ENCODE results near the gene HK1.

Gene HK1

DNA sequence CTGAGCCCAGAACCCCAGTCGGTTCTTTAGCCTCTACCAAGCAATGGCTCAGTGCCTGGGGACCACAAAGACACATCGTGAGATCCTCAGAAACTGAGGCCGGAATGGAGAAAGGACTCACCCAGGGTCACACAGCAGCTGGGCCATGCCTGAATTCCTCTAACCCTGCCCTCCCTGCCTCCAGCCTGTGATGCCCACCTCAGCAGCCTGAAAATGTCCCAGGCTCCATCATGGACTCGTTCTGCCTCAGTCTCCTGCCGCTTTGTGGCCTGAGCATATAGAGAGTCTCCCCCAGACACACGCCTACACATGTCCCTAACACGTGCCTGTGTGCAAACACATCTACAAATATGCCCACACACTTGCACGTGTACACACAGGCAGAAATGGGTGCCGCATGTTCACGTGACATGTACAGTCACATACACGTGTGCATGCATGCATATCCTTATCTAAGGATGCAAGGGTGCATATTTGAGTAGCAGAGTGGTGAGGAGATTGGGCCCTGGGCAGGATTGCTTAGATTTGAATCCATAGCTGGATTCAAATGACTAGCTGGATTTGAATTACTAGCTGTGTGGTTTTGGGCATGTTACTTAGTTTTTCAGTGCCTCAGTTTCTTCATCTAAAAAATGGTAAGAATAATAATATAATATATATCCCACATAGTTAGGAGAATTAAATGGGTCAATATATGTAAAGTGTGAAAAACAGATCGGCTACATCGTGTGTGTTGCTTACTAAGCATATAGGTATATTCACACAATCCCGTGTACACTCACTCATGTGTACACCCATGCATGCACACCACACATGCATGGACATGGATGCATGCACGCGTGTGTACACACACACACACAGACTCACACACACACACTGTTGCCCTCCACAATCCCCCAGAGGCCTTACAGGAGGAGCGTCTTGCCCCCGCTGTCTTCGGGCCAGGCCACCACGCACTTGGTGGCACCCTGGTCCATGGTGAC lies 136.0 kb downstream of the HK1 start:
- TF ChIP-seq, protein P1, sequence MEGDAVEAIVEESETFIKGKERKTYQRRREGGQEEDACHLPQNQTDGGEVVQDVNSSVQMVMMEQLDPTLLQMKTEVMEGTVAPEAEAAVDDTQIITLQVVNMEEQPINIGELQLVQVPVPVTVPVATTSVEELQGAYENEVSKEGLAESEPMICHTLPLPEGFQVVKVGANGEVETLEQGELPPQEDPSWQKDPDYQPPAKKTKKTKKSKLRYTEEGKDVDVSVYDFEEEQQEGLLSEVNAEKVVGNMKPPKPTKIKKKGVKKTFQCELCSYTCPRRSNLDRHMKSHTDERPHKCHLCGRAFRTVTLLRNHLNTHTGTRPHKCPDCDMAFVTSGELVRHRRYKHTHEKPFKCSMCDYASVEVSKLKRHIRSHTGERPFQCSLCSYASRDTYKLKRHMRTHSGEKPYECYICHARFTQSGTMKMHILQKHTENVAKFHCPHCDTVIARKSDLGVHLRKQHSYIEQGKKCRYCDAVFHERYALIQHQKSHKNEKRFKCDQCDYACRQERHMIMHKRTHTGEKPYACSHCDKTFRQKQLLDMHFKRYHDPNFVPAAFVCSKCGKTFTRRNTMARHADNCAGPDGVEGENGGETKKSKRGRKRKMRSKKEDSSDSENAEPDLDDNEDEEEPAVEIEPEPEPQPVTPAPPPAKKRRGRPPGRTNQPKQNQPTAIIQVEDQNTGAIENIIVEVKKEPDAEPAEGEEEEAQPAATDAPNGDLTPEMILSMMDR (IDR thresholded peaks at IDR 0.05; ENCODE audit: insufficient read depth, low read length, poor library complexity, severe bottlenecking), result no peak
- no peak for DNase-seq (ENCODE audit: extremely low read depth, insufficient read length)
- Histone ChIP-seq H3K27me3 (replicated peaks; ENCODE audit: control insufficient read depth, insufficient read depth, low read length) (no peaks in the 10 kb centered on the region; the same call in 1 of the 2 replicates), H3K4me3 (replicated peaks; ENCODE audit: low read depth, low read length) (no peak overlapping the region), H3K36me3 (ENCODE audit: control insufficient read depth, insufficient read depth, low read length) (no peaks in the 10 kb centered on the region)

- DNase-seq (ENCODE audit: extremely low read depth, insufficient read length), result no peak
- TF ChIP-seq, protein P1 (IDR thresholded peaks at IDR 0.05; ENCODE audit: insufficient read depth, low read length, poor library complexity, severe bottlenecking), result no peak
- Histone ChIP-seq H3K4me3 (replicated peaks; ENCODE audit: low read depth, low read length) (no peak overlapping the region), H3K27me3 (replicated peaks; ENCODE audit: control insufficient read depth, insufficient read depth, low read length) (no peaks in the 10 kb centered on the region; the same call in 1 of the 2 replicates), H3K36me3 (ENCODE audit: control insufficient read depth, insufficient read depth, low read length) (no peaks in the 10 kb centered on the region)
These were observed 136.8 kb downstream of the HK1 start for GRCh38 chr10:69415049-69415448.

- TF ChIP-seq, protein P1 (IDR thresholded peaks at IDR 0.05; ENCODE audit: insufficient read depth, low read length, poor library complexity, severe bottlenecking), result no peak
- Histone ChIP-seq H3K27me3 (replicated peaks; ENCODE audit: control insufficient read depth, insufficient read depth, low read length) (no peaks in the 10 kb centered on the region; the same call in 1 of the 2 replicates), H3K36me3 (ENCODE audit: control insufficient read depth, insufficient read depth, low read length) (no peaks in the 10 kb centered on the region), H3K4me3 (replicated peaks; ENCODE audit: low read depth, low read length) (no peak overlapping the region)
- DNase-seq (ENCODE audit: extremely low read depth, insufficient read length), result no peak
These were observed 137.7 kb downstream of the HK1 start for GRCh38 chr10:69415951-69416350.

GRCh38 chr10:69416695-69417094 lies 138.4 kb downstream of the HK1 start, which contains the start of gene TACR2:
TACR2 (minus strand) TSS chr10:69416918; CDS start chr10:69416323, 595 bp downstream.
- no peak for DNase-seq (ENCODE audit: extremely low read depth, insufficient read length)
- Histone ChIP-seq H3K36me3 (ENCODE audit: control insufficient read depth, insufficient read depth, low read length) (no peaks in the 10 kb centered on the region), H3K4me3 (replicated peaks; ENCODE audit: low read depth, low read length) (no peak within 1 kb of the TSS), H3K27me3 (replicated peaks; ENCODE audit: control insufficient read depth, insufficient read depth, low read length) (no peaks in the 10 kb centered on the region; the same call in 1 of the 2 replicates)
- TF ChIP-seq, protein P1 (IDR thresholded peaks at IDR 0.05; ENCODE audit: insufficient read depth, low read length, poor library complexity, severe bottlenecking), result no peak

GRCh38 chr10:69417542-69417941 lies 139.2 kb downstream of the HK1 start:
- no peak for DNase-seq (ENCODE audit: extremely low read depth, insufficient read length)
- Histone ChIP-seq H3K4me3 (replicated peaks; ENCODE audit: low read depth, low read length) (no peak overlapping the region), H3K27me3 (replicated peaks; ENCODE audit: control insufficient read depth, insufficient read depth, low read length) (no peaks in the 10 kb centered on the region; the same call in 1 of the 2 replicates), H3K36me3 (ENCODE audit: control insufficient read depth, insufficient read depth, low read length) (no peaks in the 10 kb centered on the region)
- TF ChIP-seq, protein P1 (IDR thresholded peaks at IDR 0.05; ENCODE audit: insufficient read depth, low read length, poor library complexity, severe bottlenecking), result no peak

Measured in GM06990 (cell line).